Naive thymus-derived CD4-positive, alpha-beta T cell (primary cell): Measurements from ENCODE around the gene FBXL17. TPM values are rescaled to one million over a fixed set of nuclear protein-coding genes. Genes with fewer than 3 reads are reported as not detected.
A peak's percentile ranks its signal among the peaks of the same experiment; 100 is the strongest.

Experiments
- ATAC-seq: fragments of 150-1000 bp; cut with Tn5 transposase; 2 replicates; pipeline ENCODE4 v1.10.0; 2021; ENCODE audit warnings: mild to moderate bottlenecking, moderate library complexity
- CTCF ChIA-PET: fragments of 350-600 bp; sonication (Branson Sonifier 250); formaldehyde crosslinking; loops from one replicate; lab custom pipeline; 2021; ENCODE audit warnings: antibody characterized with exemption; lab: Charles Lee
- POLR2A ChIA-PET: fragments of 350-600 bp; sonication (Branson Sonifier 250); formaldehyde crosslinking; loops from one replicate; lab custom pipeline; 2021; ENCODE audit warnings: antibody characterized with exemption, inconsistent platforms; lab: Charles Lee
- DNase-seq, 9 donors: peaks; one replicate each; pipeline versions ENCODE4 v3.0.0 to v3.0.0-alpha.2; 2020 to 2022; ENCODE audit warnings: mixed read lengths in 1 of 9
- H3K27ac ChIP-seq: one replicate; pipeline ENCODE4 v1.7.0; 2013; ENCODE audit warnings: mild to moderate bottlenecking, low read depth, low read length, moderate library complexity
- H3K27me3 ChIP-seq, 2 donors: one replicate each; pipeline ENCODE4 v1.7.0; 2013; ENCODE audit warnings: low read length in 2 of 2, mild to moderate bottlenecking in 2 of 2, moderate library complexity in 2 of 2; ENCODE audit not compliant: control insufficient read depth in 2 of 2, insufficient read depth in 2 of 2
- H3K36me3 ChIP-seq, 3 experiments: 1 replicate in 2 of 3; 2 replicates in 1 of 3; pipeline ENCODE4 v1.7.0; 2013; ENCODE audit warnings: low read length in 3 of 3, mild to moderate bottlenecking in 3 of 3, moderate library complexity in 1 of 3; ENCODE audit not compliant: insufficient read depth in 3 of 3, control insufficient read depth in 2 of 3
- H3K4me1 ChIP-seq, 2 donors: one replicate each; pipeline ENCODE4 v1.7.0; 2013; ENCODE audit warnings: low read length in 2 of 2, mild to moderate bottlenecking in 2 of 2, moderate library complexity in 1 of 2; ENCODE audit not compliant: control insufficient read depth in 2 of 2, insufficient read depth in 2 of 2
- H3K4me3 ChIP-seq: 2 replicates; pipeline ENCODE4 v1.7.0; 2013; ENCODE audit warnings: mild to moderate bottlenecking, low read length
- H3K9me3 ChIP-seq, 3 experiments: 1 replicate in 2 of 3; 2 replicates in 1 of 3; pipeline ENCODE4 v1.7.0; 2013; ENCODE audit warnings: low read length in 3 of 3; ENCODE audit not compliant: control insufficient read depth in 2 of 3
- H3K27ac Mint-ChIP-seq, 9 donors: one replicate each; pipeline ENCODE4 v1.8.0; 2020 to 2022; ENCODE audit warnings: mixed read lengths in 9 of 9, mild to moderate bottlenecking in 8 of 9, moderate library complexity in 5 of 9, inconsistent platforms in 2 of 9
- H3K27me3 Mint-ChIP-seq, 5 donors: one replicate each; pipeline ENCODE4 v1.8.0; 2021 to 2022; ENCODE audit warnings: mixed read lengths in 5 of 5, mild to moderate bottlenecking in 1 of 5
- H3K36me3 Mint-ChIP-seq, 5 donors: one replicate each; pipeline ENCODE4 v1.8.0; 2020 to 2022; ENCODE audit warnings: mixed read lengths in 5 of 5, mild to moderate bottlenecking in 3 of 5, inconsistent platforms in 1 of 5
- H3K4me1 Mint-ChIP-seq, 7 donors: one replicate each; pipeline ENCODE4 v1.8.0; 2020 to 2022; ENCODE audit warnings: mixed read lengths in 7 of 7, mild to moderate bottlenecking in 3 of 7, inconsistent platforms in 1 of 7
- H3K4me3 Mint-ChIP-seq, 10 donors: one replicate each; pipeline ENCODE4 v1.8.0; 2020 to 2022; ENCODE audit warnings: mild to moderate bottlenecking in 10 of 10, mixed read lengths in 10 of 10, moderate library complexity in 6 of 10, inconsistent platforms in 2 of 10
- H3K9me3 Mint-ChIP-seq, 11 donors: one replicate each; pipeline ENCODE4 v1.8.0; 2020 to 2022; ENCODE audit warnings: mixed read lengths in 11 of 11, mild to moderate bottlenecking in 4 of 11, inconsistent platforms in 1 of 11, moderate library complexity in 1 of 11
- intact Hi-C, 2 donors: fragments of 100-400 bp; cut with micrococcal nuclease; formaldehyde crosslinking; loops; one replicate each; pipeline ENCODE4 v1.15.1; 2023
- polyA plus RNA-seq, 2 donors: library from polyadenylated mRNA; unstranded; fragments of 300-500 nt; fragmentation: Illumina TruSeq; gene quantifications; one replicate each; pipeline ENCODE4 v1.2.3, GENCODE V29; 2021
- total RNA-seq, 6 experiments: library from RNA in 5 of 6; stranded (reverse) in 5 of 6; gene quantifications; 1 replicate in 5 of 6; 2 replicates in 1 of 6; pipeline ENCODE4 v1.2.3 and lab custom pipeline; 2021 to 2026

The FBXL17 gene
- total and polyA plus RNA-seq, 7 experiments from 2014 or later, result 4.4 to 28.4 (median 19.6) TPM

- ChIA-PET POLR2A (no interaction called here), CTCF (no interaction called here)
- DNase-seq (no peak), ATAC-seq (no peak)
- Histone ChIP-seq H3K4me1 (peaks cover 0 to 5% of the 10 kb centered on the region in 2 donors), H3K27ac (no peak overlapping the region), H3K27me3 (no peaks in the 10 kb centered on the region), H3K4me3 (no peak overlapping the region), H3K36me3 (no peaks in the 10 kb centered on the region), H3K9me3 (no peaks in the 10 kb centered on the region)
- no peaks in the 10 kb centered on the region for H3K27me3 Mint-ChIP-seq
- no peaks in the 10 kb centered on the region for H3K9me3 Mint-ChIP-seq
- peaks cover 0 to 23% (median 13%) of the 10 kb centered on the region in 5 donors for H3K36me3 Mint-ChIP-seq
- intact Hi-C loops, result loop anchor here in 1 of 2 donors (5.0 kb wide), 1 partner anchor 463 kb away; the partner anchor contains the start of gene FBXL17
- peak overlapping the region in 1 of 9 donors; percentile 11 for H3K27ac Mint-ChIP-seq
- peak overlapping the region in 2 of 10 donors; percentile 0 to 3 for H3K4me3 Mint-ChIP-seq
- H3K4me1 Mint-ChIP-seq, result peaks cover 4 to 53% (median 27%) of the 10 kb centered on the region in 7 donors
Observed at GRCh38 chr5:107919361-107919760, 462.5 kb downstream of the FBXL17 start.

- no peaks in the 10 kb centered on the region for H3K9me3 ChIP-seq
- no peak for DNase-seq
- Mint-ChIP-seq H3K4me1 (peaks cover 7 to 57% (median 26%) of the 10 kb centered on the region in 7 donors), H3K9me3 (peaks cover 0 to 3% (median 0%) of the 10 kb centered on the region in 11 donors), H3K4me3 (peak overlapping the region in 1 of 10 donors; percentile 72), H3K27ac (peak overlapping the region in 2 of 9 donors; percentile 42 to 83), H3K27me3 (no peaks in the 10 kb centered on the region), H3K36me3 (peaks cover 0 to 18% (median 12%) of the 10 kb centered on the region in 5 donors)
- POLR2A ChIA-PET, result no interaction called here
- no peak for ATAC-seq
- H3K27me3 ChIP-seq, result no peaks in the 10 kb centered on the region
- CTCF ChIA-PET, result no interaction called here
- no peak overlapping the region for H3K27ac ChIP-seq
- intact Hi-C loops, result loop anchor here in 1 of 2 donors (1.0 to 5.0 kb wide), 4 partner anchors 7 to 464 kb away; partner anchors contain the start of gene FBXL17
- peaks cover 0 to 5% of the 10 kb centered on the region in 2 donors for H3K4me1 ChIP-seq
- H3K4me3 ChIP-seq, result no peak overlapping the region
- no peaks in the 10 kb centered on the region for H3K36me3 ChIP-seq
Observed at GRCh38 chr5:107917983-107918382, 463.9 kb downstream of the FBXL17 start.

- intact Hi-C loops, result loop anchor here in 1 of 2 donors (1.0 to 5.0 kb wide), 4 partner anchors 8 to 465 kb away; partner anchors contain the start of gene FBXL17
- no peak for DNase-seq
- Mint-ChIP-seq H3K4me3 (peak overlapping the region in 3 of 10 donors; percentile 9 to 72 (median 43)), H3K27me3 (no peaks in the 10 kb centered on the region), H3K36me3 (peaks cover 0 to 19% (median 12%) of the 10 kb centered on the region in 5 donors), H3K4me1 (peaks cover 7 to 57% (median 26%) of the 10 kb centered on the region in 7 donors), H3K9me3 (peaks cover 0 to 3% (median 0%) of the 10 kb centered on the region in 11 donors), H3K27ac (peak overlapping the region in 2 of 9 donors; percentile 60 to 83)
- no peaks in the 10 kb centered on the region for H3K27me3 ChIP-seq
- no peaks in the 10 kb centered on the region for H3K36me3 ChIP-seq
- no peak overlapping the region for H3K27ac ChIP-seq
- no peaks in the 10 kb centered on the region for H3K9me3 ChIP-seq
- POLR2A ChIA-PET, result no interaction called here
- CTCF ChIA-PET, result no interaction called here
- no peak for ATAC-seq
- H3K4me3 ChIP-seq, result no peak overlapping the region
- H3K4me1 ChIP-seq, result peaks cover 0 to 5% of the 10 kb centered on the region in 2 donors
Observed at GRCh38 chr5:107916731-107917725, 464.9 kb downstream of the FBXL17 start.

GRCh38 chr5:107915176-107915812 is 466.6 kb downstream of the FBXL17 start:
- Histone ChIP-seq H3K36me3 (no peaks in the 10 kb centered on the region), H3K27ac (no peak overlapping the region), H3K4me1 (peaks cover 0 to 5% of the 10 kb centered on the region in 2 donors), H3K4me3 (no peak overlapping the region), H3K9me3 (no peaks in the 10 kb centered on the region), H3K27me3 (no peaks in the 10 kb centered on the region)
- H3K4me1 Mint-ChIP-seq, result peaks cover 7 to 55% (median 26%) of the 10 kb centered on the region in 7 donors
- H3K4me3 Mint-ChIP-seq, result peak overlapping the region in 1 of 10 donors; percentile 47
- no peak for DNase-seq
- H3K9me3 Mint-ChIP-seq, result peaks cover 0 to 3% (median 0%) of the 10 kb centered on the region in 11 donors
- H3K27ac Mint-ChIP-seq, result no peak overlapping the region
- CTCF ChIA-PET, result no interaction called here
- no peaks in the 10 kb centered on the region for H3K27me3 Mint-ChIP-seq
- peaks cover 0 to 16% (median 10%) of the 10 kb centered on the region in 5 donors for H3K36me3 Mint-ChIP-seq
- intact Hi-C loops, result loop anchor here in 1 of 2 donors (5.0 kb wide), 1 partner anchor 467 kb away; the partner anchor contains the start of gene FBXL17
- POLR2A ChIA-PET, result no interaction called here
- ATAC-seq, result no peak

- POLR2A ChIA-PET, result no interaction called here
- peak overlapping the region in 1 of 9 donors; percentile 46 for H3K27ac Mint-ChIP-seq
- no peaks in the 10 kb centered on the region for H3K27me3 Mint-ChIP-seq
- H3K4me1 Mint-ChIP-seq, result peaks cover 0 to 43% (median 15%) of the 10 kb centered on the region in 7 donors
- intact Hi-C loops, result loop anchor here in 1 of 2 donors (2.0 kb wide), 1 partner anchor 27 kb away; no protein-coding TSS in a partner anchor
- Histone ChIP-seq H3K9me3 (no peaks in the 10 kb centered on the region), H3K4me1 (peaks cover 0 to 5% of the 10 kb centered on the region in 2 donors), H3K27me3 (no peaks in the 10 kb centered on the region), H3K27ac (no peak overlapping the region), H3K36me3 (no peaks in the 10 kb centered on the region), H3K4me3 (no peak overlapping the region)
- DNase-seq, result peak in 2 of 9 donors; percentile 0 to 10
- CTCF ChIA-PET, result no interaction called here
- H3K9me3 Mint-ChIP-seq, result peaks cover 0 to 8% (median 5%) of the 10 kb centered on the region in 11 donors
- H3K4me3 Mint-ChIP-seq, result peak overlapping the region in 2 of 10 donors; percentile 2 to 69
- peaks cover 5 to 17% (median 15%) of the 10 kb centered on the region in 5 donors for H3K36me3 Mint-ChIP-seq
- ATAC-seq, result peak; percentile 34
Observed at GRCh38 chr5:107913494-107913893, 468.4 kb downstream of the FBXL17 start.

- intact Hi-C loops, result no loop called here
- CTCF ChIA-PET, result no interaction called here
- POLR2A ChIA-PET, result no interaction called here
Observed at GRCh38 chr5:107900721-107901120, 481.2 kb downstream of the FBXL17 start.

More at GRCh38 chr5:107900721-107901120, 481.2 kb downstream of the FBXL17 start:
- Histone ChIP-seq H3K27ac (no peak overlapping the region), H3K27me3 (no peaks in the 10 kb centered on the region), H3K4me1 (no peaks in the 10 kb centered on the region), H3K9me3 (no peaks in the 10 kb centered on the region), H3K36me3 (no peaks in the 10 kb centered on the region), H3K4me3 (no peak overlapping the region)
- peaks cover 0 to 3% (median 0%) of the 10 kb centered on the region in 7 donors for H3K4me1 Mint-ChIP-seq
- no peak for DNase-seq
- H3K36me3 Mint-ChIP-seq, result peaks cover 0 to 44% (median 14%) of the 10 kb centered on the region in 5 donors
- H3K27me3 Mint-ChIP-seq, result no peaks in the 10 kb centered on the region
- ATAC-seq, result no peak
- H3K27ac Mint-ChIP-seq, result no peak overlapping the region
- H3K4me3 Mint-ChIP-seq, result no peak overlapping the region
- H3K9me3 Mint-ChIP-seq, result peaks cover 0 to 17% (median 0%) of the 10 kb centered on the region in 11 donors
